Epithelial cell of esophagus (primary cell): ENCODE results near the gene SLC18A3.

Experiments
- DNase-seq: peaks from one replicate; pipeline ENCODE4 v3.0.0; 2010; ENCODE audit warnings: low read depth
- H3K4me3 ChIP-seq: 2 replicates; pipeline ENCODE4 v1.5.1; 2011; ENCODE audit warnings: mild to moderate bottlenecking, low read length, control low read depth
- TF ChIP-seq, protein P1 (sequence below): IDR thresholded peaks from 2 replicates; pipeline ENCODE4 v1.5.1; 2011; ENCODE audit warnings: low read depth, mild to moderate bottlenecking, low read length, control low read depth, inconsistent platforms; ENCODE audit not compliant: insufficient read depth; ENCODE audit errors: missing control alignments

Gene SLC18A3

GRCh38 chr10:49610114-49610457 is at the start of gene SLC18A3:
TSS of gene SLC18A3 (plus strand) at chr10:49610310. CDS start at chr10:49610741, 431 bp downstream.
- no peak within 1 kb of the TSS for H3K4me3 ChIP-seq
- no peak for DNase-seq
- TF ChIP-seq, protein P1, sequence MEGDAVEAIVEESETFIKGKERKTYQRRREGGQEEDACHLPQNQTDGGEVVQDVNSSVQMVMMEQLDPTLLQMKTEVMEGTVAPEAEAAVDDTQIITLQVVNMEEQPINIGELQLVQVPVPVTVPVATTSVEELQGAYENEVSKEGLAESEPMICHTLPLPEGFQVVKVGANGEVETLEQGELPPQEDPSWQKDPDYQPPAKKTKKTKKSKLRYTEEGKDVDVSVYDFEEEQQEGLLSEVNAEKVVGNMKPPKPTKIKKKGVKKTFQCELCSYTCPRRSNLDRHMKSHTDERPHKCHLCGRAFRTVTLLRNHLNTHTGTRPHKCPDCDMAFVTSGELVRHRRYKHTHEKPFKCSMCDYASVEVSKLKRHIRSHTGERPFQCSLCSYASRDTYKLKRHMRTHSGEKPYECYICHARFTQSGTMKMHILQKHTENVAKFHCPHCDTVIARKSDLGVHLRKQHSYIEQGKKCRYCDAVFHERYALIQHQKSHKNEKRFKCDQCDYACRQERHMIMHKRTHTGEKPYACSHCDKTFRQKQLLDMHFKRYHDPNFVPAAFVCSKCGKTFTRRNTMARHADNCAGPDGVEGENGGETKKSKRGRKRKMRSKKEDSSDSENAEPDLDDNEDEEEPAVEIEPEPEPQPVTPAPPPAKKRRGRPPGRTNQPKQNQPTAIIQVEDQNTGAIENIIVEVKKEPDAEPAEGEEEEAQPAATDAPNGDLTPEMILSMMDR: no peak

DNA sequence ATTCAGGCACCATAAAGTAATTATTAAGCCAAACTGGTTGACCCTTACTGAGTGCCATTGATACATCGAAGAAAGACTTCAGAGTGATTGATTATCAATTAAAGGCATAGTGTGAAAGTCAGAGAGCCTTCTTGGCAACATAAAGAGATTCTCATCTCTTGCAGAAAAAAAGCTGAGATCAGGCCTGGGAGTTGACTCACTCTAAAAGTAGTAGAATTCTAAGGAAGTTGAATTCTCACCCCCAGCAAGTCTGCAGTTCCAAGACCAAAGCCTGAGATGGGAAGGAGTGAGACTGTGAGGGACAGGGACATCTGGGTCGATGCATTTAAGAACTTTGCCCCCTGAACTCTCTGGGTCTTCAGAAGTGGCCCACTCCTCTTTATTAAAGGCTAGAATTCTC is 49.6 kb upstream of the SLC18A3 start:
- DNase-seq: no peak
- TF ChIP-seq, protein P1: no peak
- H3K4me3 ChIP-seq: no peak overlapping the region

DNA sequence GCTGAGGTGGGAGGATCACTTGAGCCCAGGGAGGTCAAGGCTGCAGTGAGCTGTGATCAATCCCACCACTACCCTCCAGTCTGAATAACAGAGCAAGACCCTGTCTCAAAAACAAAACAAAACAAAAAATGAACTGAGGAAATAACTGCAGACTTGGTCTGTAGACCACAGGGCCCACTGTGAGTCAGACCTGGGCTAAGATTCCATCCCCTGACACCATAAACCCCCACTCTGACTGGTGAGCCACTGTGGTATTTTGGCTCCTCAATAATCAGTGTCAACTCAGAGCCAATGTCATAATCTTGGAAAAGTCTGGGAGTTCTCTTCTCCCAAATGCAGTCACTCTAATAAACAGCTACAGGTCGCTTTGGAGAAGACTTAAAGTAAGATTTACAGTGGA is 47.2 kb upstream of the SLC18A3 start:
- no peak for DNase-seq
- TF ChIP-seq, protein P1: no peak
- no peak overlapping the region for H3K4me3 ChIP-seq

- TF ChIP-seq, protein P1: no peak
- no peak overlapping the region for H3K4me3 ChIP-seq
- no peak for DNase-seq
Measured at GRCh38 chr10:49564461-49565009, 45.6 kb upstream of the SLC18A3 start.

DNA sequence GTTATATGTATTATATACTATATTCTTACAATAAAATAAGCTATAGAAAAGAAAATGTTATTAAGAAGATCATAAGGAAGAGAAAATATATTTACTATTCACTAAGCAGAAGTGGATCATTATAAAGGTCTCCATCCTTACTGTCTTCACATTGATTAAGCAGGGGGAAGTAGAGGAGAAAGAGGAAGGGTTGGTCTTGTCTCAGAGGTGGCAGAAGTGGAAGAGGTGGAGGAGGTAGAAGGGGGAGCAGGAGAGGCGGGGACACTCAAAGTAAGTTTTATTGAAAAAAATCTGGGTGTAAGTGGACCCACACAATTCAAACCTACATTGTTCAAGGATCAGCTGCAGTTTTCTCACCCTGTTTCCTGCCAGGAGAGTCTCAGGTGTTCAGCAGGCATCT is 42.3 kb upstream of the SLC18A3 start:
- DNase-seq: no peak
- TF ChIP-seq, protein P1: no peak
- no peak overlapping the region for H3K4me3 ChIP-seq

DNA sequence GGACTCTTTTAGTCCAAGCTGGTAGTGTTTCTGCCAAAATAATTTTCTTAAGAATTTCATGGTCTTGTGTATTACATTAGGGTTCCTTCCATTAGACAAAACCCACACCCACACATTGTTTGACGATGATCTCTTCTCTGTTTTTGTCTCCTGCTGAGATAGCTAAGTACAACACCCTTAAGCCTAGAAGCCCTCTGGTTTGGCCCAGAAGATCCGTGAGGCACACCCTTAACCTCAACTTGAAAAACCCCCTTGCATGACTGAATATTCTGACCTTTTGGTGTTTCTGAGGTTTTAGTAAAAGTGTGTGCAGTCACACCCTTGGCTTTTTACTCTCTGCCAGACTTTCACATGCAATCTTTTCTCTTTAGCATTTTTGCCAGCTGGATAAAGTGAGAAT is 41.9 kb upstream of the SLC18A3 start:
- DNase-seq: no peak
- no peak overlapping the region for H3K4me3 ChIP-seq

More for the DNA sequence above, 41.9 kb upstream of the SLC18A3 start:
- TF ChIP-seq, protein P1: no peak
